Heart left ventricle (tissue), 16 donors: Measurements from ENCODE around the gene LZTS2. TPM values are rescaled to one million over a fixed set of nuclear protein-coding genes. Genes with fewer than 3 reads are reported as not detected.

Experiments used
- ATAC-seq, 4 donors: fragments of 200-7000 bp; cut with Tn5 transposase; one replicate each; pipeline ENCODE4 v1.9.1; 2020 to 2022; ENCODE audit warnings: moderate library complexity in 4 of 4, mild to moderate bottlenecking in 3 of 4, moderate number of reproducible peaks in 1 of 4
- DNase-seq, 5 donors: peaks; one replicate each; pipeline ENCODE4 v3.0.0-alpha.2; 2020
- H3K27ac ChIP-seq, 12 donors: fragments of 200-600 bp; sonication (generic) in 4 of 12; one replicate each; pipeline versions ENCODE4 v1.5.0 to v1.8.0; 2016 to 2022; ENCODE audit warnings: mild to moderate bottlenecking in 2 of 12
- H3K27me3 ChIP-seq, 9 donors: fragments of 200-600 bp; sonication (generic) in 2 of 9; one replicate each; pipeline versions ENCODE4 v1.5.1 to v1.8.0; 2016 to 2022; ENCODE audit warnings: mild to moderate bottlenecking in 3 of 9
- H3K36me3 ChIP-seq, 9 donors: fragments of 200-600 bp; sonication (generic) in 2 of 9; one replicate each; pipeline versions ENCODE4 v1.5.0 to v1.8.0; 2018 to 2022; ENCODE audit warnings: mild to moderate bottlenecking in 2 of 9
- H3K4me1 ChIP-seq, 12 donors: fragments of 200-600 bp; sonication (generic) in 4 of 12; one replicate each; pipeline versions ENCODE4 v1.5.0 to v1.8.0; 2016 to 2022; ENCODE audit warnings: mild to moderate bottlenecking in 3 of 12
- H3K4me3 ChIP-seq, 12 donors: fragments of 200-600 bp; sonication (generic) in 4 of 12; one replicate each; pipeline versions ENCODE4 v1.5.0 to v1.8.0; 2017 to 2022; ENCODE audit warnings: mild to moderate bottlenecking in 9 of 12, moderate library complexity in 4 of 12
- H3K9me3 ChIP-seq, 12 donors: fragments of 200-600 bp; sonication (generic) in 4 of 12; one replicate each; pipeline versions ENCODE4 v1.5.0 to v1.8.0; 2016 to 2022; ENCODE audit warnings: mild to moderate bottlenecking in 1 of 12
- POLR2A ChIP-seq, 2 donors: fragments of 450-650 bp; IDR thresholded peaks; one replicate each; pipeline ENCODE4 v1.6.1; 2017; ENCODE audit warnings: antibody characterized with exemption in 2 of 2, mild to moderate bottlenecking in 2 of 2, moderate library complexity in 2 of 2
- WGBS, 4 donors: extraction: QIAGEN DNeasy Blood & Tissue Kit in 2 of 4; methylation state at CpG; one replicate each; pipeline versions ENCODE4 v1.1.5 to v1.1.7; 2013 to 2018; 5-methylcytosine and 5-hydroxymethylcytosine counted together
- intact Hi-C, 10 donors: fragments of 100-400 bp; cut with DNase I; formaldehyde crosslinking; loops; one replicate each; pipeline versions ENCODE4 v1.11.1 to v1.14.2; 2022
- long read RNA-seq, 3 donors: library from polyadenylated mRNA; unstranded; transcript quantifications; one replicate each; pipeline ENCODE4 v2.0.0, GENCODE V29; 2020 to 2021
- polyA plus RNA-seq, 2 donors: library from polyadenylated mRNA; stranded (reverse); fragments of 200-250 nt; gene quantifications; one replicate each; pipeline ENCODE4 v1.2.3, GENCODE V29; 2013
- total RNA-seq, 9 donors: library from RNA; depleted of rRNA in 2 of 9; stranded (reverse); fragments of >200 nt in 2 of 9; fragmentation: NEBNext Ultra II Directional in 3 of 9; extraction: Animal tissue kit (Norgen Biotek cat#: 25700) in 3 of 9; gene quantifications; one replicate each; pipeline versions ENCODE4 v1.1.0 to v1.2.4, GENCODE V29; 2016 to 2023
- TF ChIP-seq, protein P1 (sequence below), 12 donors: fragments of 200-600 bp; sonication (generic) in 4 of 12; IDR thresholded peaks; one replicate each; pipeline versions ENCODE4 v1.5.0 to v1.8.0; 2018 to 2022; ENCODE audit warnings: antibody characterized with exemption in 12 of 12, mild to moderate bottlenecking in 5 of 12
- donor health status: ischemic (EF 13 %, LVEDD 7.1; RV severe dilation, severe dysfunction).
- donor health status: healthy with polysubstance abuse.
- donor health status: DM: no; HTN: yes; CAD: no.
- donor health status: DM: no; HTN: no; CAD: no.
- donor health status: ischemic (EF 25% LVEDD 6.9; RV normal size, moderate dysfunction).
- donor health status: ischemic (EF 25% LVEDD 5.7; RV mildly dilated, moderate dysfunction).
- donor health status: healthy.
- donor health status: DM: yes; HTN: yes; CAD: no.
- donor health status: ischemic (EF 35%, LVEDD 5.7; RV mildly dilated, moderate dysfunction).
- donor health status: nonischemic (EF 11% LVEDD 7.7; RV severe dilation, severe dysfunction).
- donor health status: DM: yes; HTN: yes; CAD: no.
- donor health status: PGD.
- donor health status: ischemic (EF 29% LVEDD 5.4; RV normal size, mild dysfunction).
- donor health status: nonischemic (EF 23%, LVEDD 6.1; RV moderate dilation, normal function).

LZTS2 gene, protein sequence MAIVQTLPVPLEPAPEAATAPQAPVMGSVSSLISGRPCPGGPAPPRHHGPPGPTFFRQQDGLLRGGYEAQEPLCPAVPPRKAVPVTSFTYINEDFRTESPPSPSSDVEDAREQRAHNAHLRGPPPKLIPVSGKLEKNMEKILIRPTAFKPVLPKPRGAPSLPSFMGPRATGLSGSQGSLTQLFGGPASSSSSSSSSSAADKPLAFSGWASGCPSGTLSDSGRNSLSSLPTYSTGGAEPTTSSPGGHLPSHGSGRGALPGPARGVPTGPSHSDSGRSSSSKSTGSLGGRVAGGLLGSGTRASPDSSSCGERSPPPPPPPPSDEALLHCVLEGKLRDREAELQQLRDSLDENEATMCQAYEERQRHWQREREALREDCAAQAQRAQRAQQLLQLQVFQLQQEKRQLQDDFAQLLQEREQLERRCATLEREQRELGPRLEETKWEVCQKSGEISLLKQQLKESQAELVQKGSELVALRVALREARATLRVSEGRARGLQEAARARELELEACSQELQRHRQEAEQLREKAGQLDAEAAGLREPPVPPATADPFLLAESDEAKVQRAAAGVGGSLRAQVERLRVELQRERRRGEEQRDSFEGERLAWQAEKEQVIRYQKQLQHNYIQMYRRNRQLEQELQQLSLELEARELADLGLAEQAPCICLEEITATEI
- total RNA-seq (10 to 100 TPM; 33.7 to 93.0 (median 40.6) TPM), polyA plus RNA-seq (10 to 100 TPM; 45.5 to 61.9 TPM)
- long read RNA-seq, donor 1, full-length matches to known transcripts = 11 of 91 reads
- long read RNA-seq, donor 1, partial matches to known transcripts = 18 of 91 reads
- long read RNA-seq, donor 1, other reads (novel, unspliced or antisense) = 62 of 91 reads
- long read RNA-seq, donor 2, full-length matches to known transcripts = 26 of 67 reads
- long read RNA-seq, donor 2, partial matches to known transcripts = 21 of 67 reads
- long read RNA-seq, donor 2, other reads (novel, unspliced or antisense) = 20 of 67 reads
- long read RNA-seq, donor 3, full-length matches to known transcripts = 23 of 112 reads
- long read RNA-seq, donor 3, partial matches to known transcripts = 16 of 112 reads
- long read RNA-seq, donor 3, other reads (novel, unspliced or antisense) = 73 of 112 reads

DNA sequence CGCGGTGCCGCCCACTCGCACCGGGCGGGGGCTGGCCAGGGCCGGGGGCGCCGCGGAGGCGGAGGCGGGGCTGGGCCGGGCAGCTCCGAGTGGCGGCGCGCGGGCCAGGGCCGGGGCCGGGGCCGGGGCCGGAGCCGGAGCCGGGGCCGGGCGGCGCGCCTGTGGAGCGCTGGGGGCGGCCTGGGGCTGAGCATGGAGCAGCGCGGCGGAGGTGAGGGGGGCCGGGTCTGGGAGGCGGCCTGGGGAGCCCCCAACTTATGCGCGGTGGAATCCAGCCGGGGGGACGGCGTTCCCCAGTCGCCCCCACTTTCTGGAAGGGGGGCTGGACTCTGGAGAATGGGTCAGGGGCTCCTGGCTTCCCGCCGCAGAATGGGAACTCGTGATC lies at the start of gene LZTS2:
TSS of gene LZTS2 (plus strand) at position 67 of the 385 bp plus-strand sequence. CDS start 2,731 bp downstream, outside the sequence.
- peak in 1 of 5 donors; percentile 70 for DNase-seq
- peaks cover 0 to 25% (median 23%) of the 10 kb centered on the region in 9 donors for H3K36me3 ChIP-seq
- TF ChIP-seq POLR2A (IDR thresholded peaks at IDR 0.05) = no peak
- TF ChIP-seq, protein P1, sequence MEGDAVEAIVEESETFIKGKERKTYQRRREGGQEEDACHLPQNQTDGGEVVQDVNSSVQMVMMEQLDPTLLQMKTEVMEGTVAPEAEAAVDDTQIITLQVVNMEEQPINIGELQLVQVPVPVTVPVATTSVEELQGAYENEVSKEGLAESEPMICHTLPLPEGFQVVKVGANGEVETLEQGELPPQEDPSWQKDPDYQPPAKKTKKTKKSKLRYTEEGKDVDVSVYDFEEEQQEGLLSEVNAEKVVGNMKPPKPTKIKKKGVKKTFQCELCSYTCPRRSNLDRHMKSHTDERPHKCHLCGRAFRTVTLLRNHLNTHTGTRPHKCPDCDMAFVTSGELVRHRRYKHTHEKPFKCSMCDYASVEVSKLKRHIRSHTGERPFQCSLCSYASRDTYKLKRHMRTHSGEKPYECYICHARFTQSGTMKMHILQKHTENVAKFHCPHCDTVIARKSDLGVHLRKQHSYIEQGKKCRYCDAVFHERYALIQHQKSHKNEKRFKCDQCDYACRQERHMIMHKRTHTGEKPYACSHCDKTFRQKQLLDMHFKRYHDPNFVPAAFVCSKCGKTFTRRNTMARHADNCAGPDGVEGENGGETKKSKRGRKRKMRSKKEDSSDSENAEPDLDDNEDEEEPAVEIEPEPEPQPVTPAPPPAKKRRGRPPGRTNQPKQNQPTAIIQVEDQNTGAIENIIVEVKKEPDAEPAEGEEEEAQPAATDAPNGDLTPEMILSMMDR (IDR thresholded peaks at IDR 0.05) = no peak
- no peak for ATAC-seq
- peak within 1 kb of the TSS; percentile 93 to 100 (median 100) for H3K27ac ChIP-seq
- intact Hi-C loops = loop anchor here in 5 of 10 donors (2.0 to 10.0 kb wide), 5 partner anchors 13 to 68 kb away; partner anchors contain the start of genes KAZALD1 (in 3 of the 5), PDZD7 (in 1 of the 5) and SFXN3 (in 1 of the 5)
- H3K4me1 ChIP-seq = peaks cover 8 to 70% (median 51%) of the 10 kb centered on the region in 12 donors
- 0 to 2% (median 1%) methylated on average over 3 to 44 of the region's 44 CpGs for WGBS, 4 donors
- peak within 1 kb of the TSS; percentile 62 to 99 (median 89) for H3K4me3 ChIP-seq
- H3K27me3 ChIP-seq = no peaks in the 10 kb centered on the region
- no peaks in the 10 kb centered on the region for H3K9me3 ChIP-seq

DNA sequence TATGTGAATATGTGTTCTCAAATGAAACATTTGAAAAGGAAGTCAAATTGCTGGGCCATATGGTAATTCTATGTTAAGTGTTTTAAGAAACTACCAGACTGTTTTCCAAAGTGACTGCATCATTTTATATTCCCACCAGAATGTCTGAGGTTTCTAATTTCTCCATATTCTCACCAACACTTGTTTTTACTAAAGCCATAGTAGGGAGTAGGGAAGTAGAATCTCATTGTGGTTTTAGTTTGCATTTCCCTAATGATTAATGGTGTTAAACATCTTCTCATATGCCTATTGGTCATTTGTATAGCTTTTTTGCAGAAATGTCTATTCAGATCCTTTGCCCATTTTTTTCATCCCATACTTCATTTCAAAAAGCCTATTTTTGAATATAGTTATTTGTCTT lies 39.4 kb upstream of the LZTS2 start:
- H3K27ac ChIP-seq = no peak overlapping the region
- intact Hi-C loops = loop anchor here in 1 of 10 donors (2.0 kb wide), 1 partner anchor 19 kb away; no protein-coding TSS in a partner anchor
- H3K27me3 ChIP-seq = no peaks in the 10 kb centered on the region
- H3K4me3 ChIP-seq = no peak overlapping the region
- H3K9me3 ChIP-seq = no peaks in the 10 kb centered on the region
- peaks cover 0 to 100% (median 96%) of the 10 kb centered on the region in 9 donors for H3K36me3 ChIP-seq
- ATAC-seq (no peak), DNase-seq (no peak)
- H3K4me1 ChIP-seq = peaks cover 0 to 6% (median 0%) of the 10 kb centered on the region in 12 donors
- TF ChIP-seq, protein P1 (IDR thresholded peaks at IDR 0.05) = no peak
- no peak for TF ChIP-seq POLR2A (IDR thresholded peaks at IDR 0.05)

DNA sequence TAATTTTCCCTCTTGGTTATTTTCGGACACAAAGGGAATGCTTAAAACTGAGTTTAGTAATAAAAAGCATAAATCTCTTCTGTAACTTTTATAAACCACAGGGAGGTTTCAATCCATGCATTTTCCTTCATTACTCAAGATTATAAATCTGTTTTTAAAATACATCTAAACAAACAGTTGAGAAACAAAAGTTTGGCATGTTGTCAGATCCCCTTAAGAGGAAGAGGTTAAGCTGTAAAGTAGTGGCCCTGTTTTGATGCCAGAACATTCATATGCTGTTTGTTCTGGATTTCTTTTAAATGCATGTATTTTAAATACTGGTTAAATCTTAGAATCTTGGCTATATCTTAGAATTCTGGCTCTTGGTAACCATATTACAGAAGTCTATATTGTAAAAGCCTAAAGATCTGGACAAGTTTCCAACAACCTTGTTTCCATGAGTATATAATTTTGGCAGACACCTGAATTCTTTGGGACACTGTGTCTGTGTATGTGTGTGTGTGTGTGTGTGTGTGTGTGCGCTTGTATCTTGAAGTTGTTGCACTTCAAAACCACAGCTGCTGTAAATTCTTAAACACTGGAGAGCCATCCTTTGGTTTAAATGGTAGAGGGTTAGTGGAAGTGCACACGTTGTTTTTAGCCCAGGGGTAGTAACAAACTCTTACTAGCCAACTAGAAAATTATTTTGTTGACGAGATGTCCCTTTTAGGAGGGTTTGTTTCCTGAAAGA lies 37.1 kb upstream of the LZTS2 start:
- Histone ChIP-seq H3K27me3 (no peaks in the 10 kb centered on the region), H3K9me3 (no peaks in the 10 kb centered on the region), H3K27ac (no peak overlapping the region), H3K4me1 (no peaks in the 10 kb centered on the region), H3K4me3 (no peak overlapping the region), H3K36me3 (peaks cover 0 to 94% (median 87%) of the 10 kb centered on the region in 9 donors)
- intact Hi-C loops = no loop called here
- DNase-seq (no peak), ATAC-seq (no peak)
- TF ChIP-seq, protein P1 (IDR thresholded peaks at IDR 0.05) = no peak
- TF ChIP-seq POLR2A (IDR thresholded peaks at IDR 0.05) = no peak
- 84 to 88% (median 85%) methylated on average over 4 of the region's 4 CpGs for WGBS, 4 donors
